ENCODE data around the gene CSPG4. TPM values are rescaled to one million over a fixed set of nuclear protein-coding genes. Genes with fewer than 3 reads are reported as not detected.

The CSPG4 gene
- total and polyA plus RNA-seq, 2 donors, result 30.6 to 63.8 TPM

- H3K27ac ChIP-seq (ENCODE audit: low read depth), result peak overlapping the region; percentile 93
- peaks cover 2% of the 10 kb centered on the region for H3K4me1 ChIP-seq (ENCODE audit: insufficient read depth)
- peak overlapping the region; percentile 73 for H3K4me3 ChIP-seq (ENCODE audit: low read depth, low read length)
- DNase-seq (ENCODE audit: extremely low spot score), result peak; percentile 15
- no peaks in the 10 kb centered on the region for H3K36me3 ChIP-seq (ENCODE audit: insufficient read depth)
- 2% methylated on average over 34 of the region's 34 CpGs for WGBS
These were observed 64.3 kb downstream of the CSPG4 start for GRCh38 chr15:75648156-75649000.

DNA sequence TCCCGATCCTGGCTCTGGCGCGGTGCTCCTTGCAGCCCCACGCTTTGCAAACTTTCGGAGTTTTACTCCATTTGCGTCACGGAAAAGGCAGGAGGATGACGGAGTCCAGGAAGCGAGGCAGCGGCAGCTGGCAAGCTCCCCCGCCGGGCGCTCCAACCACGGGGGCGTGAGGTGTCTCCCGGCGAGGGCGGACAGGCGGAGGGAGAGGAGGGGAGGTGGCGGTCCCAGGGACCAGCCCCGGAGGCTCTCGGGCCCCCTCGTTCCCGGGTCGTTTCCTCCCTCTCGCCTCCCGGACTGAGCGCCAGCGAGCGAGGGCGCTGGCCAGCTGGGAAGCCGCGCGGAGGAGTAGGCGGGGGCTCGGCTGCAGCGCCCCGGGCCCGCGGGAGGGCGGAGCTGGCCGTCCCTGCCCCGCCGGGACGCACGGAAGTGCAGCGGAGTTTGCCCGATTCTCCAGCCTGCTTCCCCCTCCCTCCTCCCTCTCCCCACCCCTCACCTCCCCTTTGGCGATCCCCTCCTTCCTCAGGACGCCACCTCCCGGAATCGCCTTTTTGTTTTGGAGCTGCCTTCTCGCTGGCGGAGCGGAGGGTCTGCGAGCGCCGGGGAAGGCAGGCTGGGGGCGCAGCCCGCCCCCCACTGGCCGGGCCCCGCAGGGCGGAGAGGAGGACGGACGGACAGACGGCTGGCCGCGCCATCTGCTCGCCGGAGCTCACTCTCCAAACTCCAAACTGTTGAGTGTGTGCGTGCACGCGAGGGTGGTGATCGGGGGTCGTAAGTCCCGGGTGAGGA is 65.1 kb downstream of the CSPG4 start, which contains the start of gene SNX33:
Gene SNX33 (plus strand): TSS at position 543 of the 786 bp plus-strand sequence. CDS start 1,191 bp downstream, outside the sequence.
- H3K4me1 ChIP-seq (ENCODE audit: insufficient read depth), result peaks cover 2% of the 10 kb centered on the region
- DNase-seq (ENCODE audit: extremely low spot score), result peak; percentile 50
- H3K36me3 ChIP-seq (ENCODE audit: insufficient read depth), result no peaks in the 10 kb centered on the region
- WGBS, result under 1% methylated on average over 76 of the region's 76 CpGs
- peak within 1 kb of the TSS; percentile 93 for H3K27ac ChIP-seq (ENCODE audit: low read depth)
- peak within 1 kb of the TSS; percentile 73 for H3K4me3 ChIP-seq (ENCODE audit: low read depth, low read length)

- peaks cover 2% of the 10 kb centered on the region for H3K4me1 ChIP-seq (ENCODE audit: insufficient read depth)
- H3K36me3 ChIP-seq (ENCODE audit: insufficient read depth), result no peaks in the 10 kb centered on the region
- peak overlapping the region; percentile 93 for H3K27ac ChIP-seq (ENCODE audit: low read depth)
- peak overlapping the region; percentile 73 for H3K4me3 ChIP-seq (ENCODE audit: low read depth, low read length)
- WGBS, result under 1% methylated on average over 26 of the region's 26 CpGs
- no peak for DNase-seq (ENCODE audit: extremely low spot score)
These were observed 65.7 kb downstream of the CSPG4 start for GRCh38 chr15:75646944-75647364.

DNA sequence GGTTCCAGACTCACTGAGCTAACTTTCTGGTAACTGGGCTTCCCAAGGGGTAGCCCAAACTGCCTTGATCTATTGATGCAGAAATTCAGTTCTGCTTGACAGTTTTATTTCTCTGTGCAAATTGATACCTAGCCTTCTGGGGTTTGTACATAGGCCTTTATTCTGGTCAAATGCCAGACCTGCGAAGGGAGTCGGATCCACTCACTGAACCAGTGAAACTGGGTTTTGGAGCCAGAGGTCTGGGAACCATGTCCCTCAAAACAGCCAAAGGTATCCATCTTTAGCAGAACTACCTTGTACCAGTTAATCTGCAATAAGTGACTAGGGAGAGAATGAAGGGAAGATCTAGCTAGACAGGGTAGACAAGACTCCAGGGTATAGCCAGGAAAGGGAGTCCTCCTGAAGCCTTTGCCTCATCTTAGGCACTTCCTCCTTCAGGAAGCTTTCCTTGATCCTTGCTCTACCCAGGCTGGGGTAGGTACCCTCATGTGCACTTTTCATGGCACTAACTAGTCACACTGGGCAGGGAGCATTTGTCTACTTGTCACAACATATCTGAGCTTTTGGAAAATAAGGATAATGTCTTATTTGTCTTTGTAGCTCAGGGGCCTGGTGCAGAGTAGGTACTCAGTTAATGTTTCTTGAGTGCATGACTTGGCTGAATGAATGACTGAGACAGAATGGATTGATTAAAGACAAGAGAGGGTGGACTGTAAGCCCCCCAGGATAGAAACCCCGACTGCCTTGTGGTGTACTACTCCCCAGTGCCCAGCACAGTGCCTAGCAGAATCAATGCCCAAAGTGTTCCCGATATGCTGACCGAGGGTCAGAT is 66.3 kb downstream of the CSPG4 start:
- no peak for DNase-seq (ENCODE audit: extremely low spot score)
- Histone ChIP-seq H3K36me3 (ENCODE audit: insufficient read depth) (no peaks in the 10 kb centered on the region), H3K27ac (ENCODE audit: low read depth) (peak overlapping the region; percentile 93), H3K4me3 (ENCODE audit: low read depth, low read length) (peak overlapping the region; percentile 73), H3K4me1 (ENCODE audit: insufficient read depth) (peaks cover 2% of the 10 kb centered on the region)
- WGBS, result 42% methylated on average over 5 of the region's 5 CpGs

GRCh38 chr15:75644376-75644775 is 68.3 kb downstream of the CSPG4 start:
- peaks cover 2% of the 10 kb centered on the region for H3K4me1 ChIP-seq (ENCODE audit: insufficient read depth)
- no peak overlapping the region for H3K4me3 ChIP-seq (ENCODE audit: low read depth, low read length)
- WGBS, result 81% methylated on average over 2 of the region's 2 CpGs
- H3K36me3 ChIP-seq (ENCODE audit: insufficient read depth), result no peaks in the 10 kb centered on the region
- H3K27ac ChIP-seq (ENCODE audit: low read depth), result no peak overlapping the region
- no peak for DNase-seq (ENCODE audit: extremely low spot score)

DNA sequence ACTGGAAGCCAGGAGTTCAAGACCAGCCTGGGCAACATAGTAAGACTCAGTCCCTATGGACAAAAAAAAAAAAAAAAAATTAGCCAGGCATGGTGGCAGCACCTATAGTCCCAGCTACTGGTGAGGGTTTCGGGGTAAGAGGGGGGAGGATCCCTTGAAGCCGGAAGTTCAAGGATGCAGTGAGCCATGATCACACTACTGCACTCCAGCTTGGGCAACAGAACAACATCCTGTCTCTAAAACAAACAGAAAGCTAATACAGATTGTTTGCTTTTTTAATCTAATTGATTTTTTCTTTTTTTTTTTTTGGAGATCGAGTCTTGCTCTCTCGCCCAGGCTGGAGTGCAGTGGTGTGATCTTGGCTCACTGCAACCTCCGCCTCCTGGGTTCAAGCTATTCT is 71.0 kb downstream of the CSPG4 start:
- Histone ChIP-seq H3K36me3 (ENCODE audit: insufficient read depth) (no peaks in the 10 kb centered on the region), H3K4me3 (ENCODE audit: low read depth, low read length) (no peak overlapping the region), H3K4me1 (ENCODE audit: insufficient read depth) (peaks cover 2% of the 10 kb centered on the region), H3K27ac (ENCODE audit: low read depth) (no peak overlapping the region)
- no peak for DNase-seq (ENCODE audit: extremely low spot score)
- 88% methylated on average over 5 of the region's 5 CpGs for WGBS

DNA sequence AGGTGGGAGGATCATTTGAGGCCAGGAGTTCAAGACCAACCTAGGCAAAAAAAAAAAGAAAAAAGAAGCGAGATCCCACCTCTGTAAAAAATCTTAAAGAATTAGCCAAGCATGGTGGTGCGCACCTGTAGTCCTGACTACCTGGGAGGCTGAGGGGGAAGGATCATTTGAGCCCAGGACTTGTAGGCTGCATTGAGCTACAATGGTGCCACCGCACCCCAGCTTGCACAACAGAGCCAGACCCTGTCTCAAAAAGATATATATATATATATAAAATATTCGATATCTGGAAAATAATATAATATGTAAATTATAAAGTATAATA is 71.5 kb downstream of the CSPG4 start:
- DNase-seq (ENCODE audit: extremely low spot score), result no peak
- 78% methylated on average over 4 of the region's 4 CpGs for WGBS
- Histone ChIP-seq H3K4me3 (ENCODE audit: low read depth, low read length) (no peak overlapping the region), H3K36me3 (ENCODE audit: insufficient read depth) (no peaks in the 10 kb centered on the region), H3K27ac (ENCODE audit: low read depth) (no peak overlapping the region), H3K4me1 (ENCODE audit: insufficient read depth) (peaks cover 2% of the 10 kb centered on the region)

GRCh38 chr15:75640483-75641178 is 72.0 kb downstream of the CSPG4 start:
- 6% methylated on average over 17 of the region's 17 CpGs for WGBS
- no peaks in the 10 kb centered on the region for H3K4me1 ChIP-seq (ENCODE audit: insufficient read depth)
- peak overlapping the region; percentile 86 for H3K27ac ChIP-seq (ENCODE audit: low read depth)
- no peaks in the 10 kb centered on the region for H3K36me3 ChIP-seq (ENCODE audit: insufficient read depth)
- H3K4me3 ChIP-seq (ENCODE audit: low read depth, low read length), result peak overlapping the region; percentile 61
- peak; percentile 20 for DNase-seq (ENCODE audit: extremely low spot score)

DNA sequence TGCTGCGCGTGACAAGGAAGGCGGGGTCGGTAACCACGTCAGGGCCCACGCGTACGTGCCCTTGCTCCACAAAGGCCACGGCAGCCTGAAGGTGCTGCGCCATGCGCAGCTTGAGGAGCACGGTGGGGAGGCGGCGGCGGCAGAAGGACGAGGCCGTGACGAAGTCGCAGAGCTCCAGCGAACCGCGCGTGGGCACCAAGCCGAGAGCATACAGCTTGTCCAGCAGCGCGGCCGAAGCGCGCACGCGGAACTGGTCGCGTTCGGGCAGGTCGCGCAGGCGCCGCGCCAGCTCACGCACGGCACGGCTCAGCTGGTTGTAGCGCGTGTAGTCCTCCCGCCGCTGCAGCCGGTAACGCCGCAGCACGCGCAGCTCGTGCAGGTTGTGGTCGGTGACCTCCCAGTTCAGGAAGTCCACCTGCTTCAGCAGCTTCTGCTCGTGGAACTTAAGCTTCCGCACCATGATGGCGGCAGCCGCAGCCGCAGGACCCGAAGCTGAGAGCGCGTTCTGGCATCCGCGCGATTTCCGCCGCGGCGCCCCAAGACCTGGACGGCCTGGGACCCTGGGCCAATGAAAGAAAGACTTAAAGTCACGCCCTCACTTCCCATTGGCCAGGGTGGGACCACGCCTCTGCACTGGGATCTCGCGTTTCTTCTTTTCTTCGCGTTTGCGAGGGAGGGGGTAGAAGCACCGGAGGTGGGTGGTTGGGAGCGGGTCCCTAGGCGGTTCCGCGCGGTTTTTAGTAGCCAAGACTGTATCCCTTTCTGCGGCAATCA is 72.8 kb downstream of the CSPG4 start, which contains the start of gene IMP3:
Gene IMP3 (minus strand): TSS at position 516 of the 774 bp plus-strand sequence. CDS start 56 bp downstream, at position 460.
- peak; percentile 96 for DNase-seq (ENCODE audit: extremely low spot score)
- Histone ChIP-seq H3K27ac (ENCODE audit: low read depth) (peak within 1 kb of the TSS; percentile 90), H3K4me3 (ENCODE audit: low read depth, low read length) (peak within 1 kb of the TSS; percentile 61), H3K36me3 (ENCODE audit: insufficient read depth) (no peaks in the 10 kb centered on the region), H3K4me1 (ENCODE audit: insufficient read depth) (no peaks in the 10 kb centered on the region)
- under 1% methylated on average over 83 of the region's 83 CpGs for WGBS

DNA sequence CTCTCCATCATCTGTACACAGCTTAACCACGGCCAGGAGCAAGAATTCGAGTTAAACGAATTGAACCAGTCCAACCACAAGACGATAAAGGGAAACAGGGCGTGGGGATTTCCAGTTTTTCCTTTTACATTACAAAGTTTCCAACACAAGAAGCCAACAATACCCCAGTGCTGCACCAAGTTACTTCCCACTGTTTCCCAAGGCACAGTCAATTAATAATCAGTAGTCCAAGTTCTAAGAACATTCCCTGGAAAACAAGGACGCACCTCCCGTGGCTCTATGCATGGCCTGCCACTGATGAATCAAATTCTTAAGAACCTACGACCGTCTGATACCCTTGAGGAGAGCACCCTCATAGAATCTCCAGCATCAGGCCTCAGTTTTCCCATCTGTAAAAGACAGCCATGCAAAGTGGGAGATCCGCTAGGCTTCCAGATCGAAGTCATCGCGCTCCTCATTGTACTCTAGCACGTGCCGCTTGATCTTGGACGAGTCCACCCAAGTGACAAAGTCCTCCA is 73.4 kb downstream of the CSPG4 start:
- Histone ChIP-seq H3K4me1 (ENCODE audit: insufficient read depth) (no peaks in the 10 kb centered on the region), H3K36me3 (ENCODE audit: insufficient read depth) (no peaks in the 10 kb centered on the region), H3K27ac (ENCODE audit: low read depth) (peak overlapping the region; percentile 90), H3K4me3 (ENCODE audit: low read depth, low read length) (peak overlapping the region; percentile 61)
- under 1% methylated on average over 16 of the region's 16 CpGs for WGBS
- DNase-seq (ENCODE audit: extremely low spot score), result no peak

DNA sequence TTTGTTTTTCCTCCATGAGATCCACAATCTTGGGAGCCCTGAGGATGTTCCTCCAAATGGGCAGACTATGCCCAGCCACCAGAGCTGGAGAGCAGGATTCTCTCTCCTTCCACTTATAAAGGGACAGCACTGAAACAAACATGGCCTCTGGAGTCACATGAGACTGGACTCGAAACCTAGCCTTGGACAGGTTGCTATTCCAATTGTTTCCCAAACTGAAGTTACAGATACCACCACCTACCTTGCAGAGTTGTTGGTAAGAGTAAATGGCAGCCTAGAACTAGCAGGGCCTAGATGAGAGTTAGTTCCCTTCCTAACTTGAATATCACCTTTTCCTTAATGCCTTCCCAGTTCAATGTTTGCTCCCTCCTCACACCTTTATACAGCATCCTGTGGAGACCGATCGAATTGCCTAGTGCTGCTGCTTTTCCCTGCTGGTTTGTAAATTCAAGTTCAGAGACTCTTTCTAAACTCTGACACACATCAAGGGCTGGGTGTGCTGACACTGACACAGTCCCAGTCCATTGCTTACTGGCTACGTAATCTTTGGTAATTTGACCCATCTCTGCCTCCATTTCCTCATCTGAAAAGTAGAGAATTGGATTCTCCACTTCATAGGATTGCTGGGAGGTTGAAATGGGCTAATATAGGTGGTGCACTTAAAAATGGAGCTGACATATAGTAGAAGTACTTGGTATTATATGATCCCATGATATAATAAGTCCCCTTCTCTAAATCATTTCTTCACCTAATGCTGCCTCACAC is 75.2 kb downstream of the CSPG4 start:
- no peaks in the 10 kb centered on the region for H3K36me3 ChIP-seq (ENCODE audit: insufficient read depth)
- H3K4me3 ChIP-seq (ENCODE audit: low read depth, low read length), result no peak overlapping the region
- WGBS, result 61% methylated on average over 4 of the region's 4 CpGs
- H3K4me1 ChIP-seq (ENCODE audit: insufficient read depth), result no peaks in the 10 kb centered on the region
- no peak for DNase-seq (ENCODE audit: extremely low spot score)
- peak overlapping the region; percentile 63 for H3K27ac ChIP-seq (ENCODE audit: low read depth)
